HG03175 (cell line): ENCODE measurements around the gene MATN1.

ENCODE experiments used
- ATAC-seq: cut with Tn5 transposase; IDR thresholded peaks from one replicate; pipeline ENCODE4 v1.9.1; 2021; ENCODE audit warnings: mild to moderate bottlenecking, moderate library complexity; ENCODE audit not compliant: unreplicated experiment

MATN1 gene

DNA sequence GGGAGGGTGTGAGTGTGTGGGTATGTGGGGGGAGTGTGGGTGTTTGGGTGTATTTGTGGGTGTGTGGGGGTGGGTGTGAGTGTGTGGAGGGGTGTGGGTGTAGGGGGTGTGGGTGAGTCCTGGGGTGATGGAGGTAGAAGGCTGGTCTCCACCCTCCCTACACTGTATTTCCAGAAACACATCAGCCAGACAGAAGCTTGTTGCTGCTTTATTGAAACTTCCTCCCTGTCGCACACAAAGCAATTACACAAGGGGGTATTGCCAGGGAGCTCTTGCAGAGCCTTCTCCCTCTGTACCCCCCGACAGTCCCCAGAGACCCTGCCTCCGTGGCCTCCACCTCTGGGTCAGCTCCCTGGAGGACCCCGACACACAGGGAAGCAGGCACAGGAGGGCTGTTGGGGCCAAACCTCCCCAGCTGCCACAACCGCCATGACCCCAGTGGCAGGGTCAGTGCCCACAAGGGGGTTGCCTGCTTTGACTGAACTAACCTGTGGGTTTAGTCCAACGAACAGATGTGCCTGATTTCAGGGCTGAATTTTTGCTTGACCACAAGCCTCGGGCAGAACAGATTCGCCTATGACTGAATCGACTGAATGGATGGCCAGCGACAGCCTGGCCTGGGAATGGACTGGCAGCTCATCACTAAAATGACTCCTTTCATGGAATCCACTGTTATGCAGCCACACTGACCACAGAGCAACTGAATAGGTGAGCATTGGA lies 9.1 kb upstream of the MATN1 start:
- ATAC-seq: no peak

DNA sequence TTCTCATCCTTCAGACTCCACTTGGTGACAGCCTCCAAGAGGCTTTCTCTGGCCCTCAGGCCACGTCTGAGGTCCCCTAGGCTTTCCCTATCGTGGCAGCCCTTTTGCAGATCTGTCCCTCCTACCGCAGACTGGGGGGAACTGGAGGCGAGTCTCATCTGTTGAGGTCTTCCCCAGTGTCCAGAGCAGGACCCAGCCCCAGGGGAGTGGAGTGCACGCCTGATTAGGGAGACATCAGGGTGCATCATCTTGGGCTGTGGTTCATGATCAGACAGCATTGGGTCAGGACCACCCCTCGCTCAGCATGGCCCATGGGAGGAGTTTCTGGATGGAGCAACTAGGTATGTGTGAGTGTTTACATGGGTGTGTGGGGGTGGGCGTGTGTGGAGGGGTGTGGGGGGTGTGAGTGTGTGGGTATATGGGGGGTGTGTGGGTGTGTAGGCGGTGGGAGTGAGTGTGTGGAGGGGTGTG lies 8.5 kb upstream of the MATN1 start:
- no peak for ATAC-seq

DNA sequence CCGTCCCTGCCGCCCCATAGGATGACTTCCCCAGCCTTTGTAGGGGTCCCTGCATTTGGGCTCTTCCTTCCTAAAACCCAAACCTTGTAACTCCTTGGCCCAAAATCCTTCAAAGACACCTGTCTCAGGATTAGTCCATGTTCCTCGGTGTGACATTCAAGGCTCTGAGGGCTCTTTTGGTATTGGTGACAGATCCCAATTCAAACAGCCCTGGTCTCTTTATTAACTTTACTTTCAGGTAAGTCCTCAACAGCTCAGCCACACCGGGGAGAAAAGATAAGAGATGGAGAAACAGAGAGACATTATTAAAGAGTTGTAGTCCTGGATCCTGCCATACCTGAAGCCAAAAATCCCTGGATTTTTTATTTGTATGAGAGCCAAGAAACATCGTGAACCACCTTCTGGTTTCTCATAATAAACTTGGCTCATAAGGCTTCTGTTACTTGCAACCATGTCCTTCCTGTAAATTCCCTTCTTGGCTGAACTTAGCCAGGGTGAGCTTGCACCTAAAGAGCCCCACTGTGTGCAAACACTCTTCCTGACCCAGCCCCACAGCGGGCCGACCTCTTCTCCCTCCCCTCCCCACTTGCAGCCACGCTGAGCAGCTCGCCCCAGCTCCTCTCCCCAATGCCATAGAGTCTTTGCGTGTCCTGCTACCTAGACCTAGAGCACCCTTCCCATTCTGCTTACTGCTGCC lies 7.9 kb upstream of the MATN1 start:
- ATAC-seq: no peak

DNA sequence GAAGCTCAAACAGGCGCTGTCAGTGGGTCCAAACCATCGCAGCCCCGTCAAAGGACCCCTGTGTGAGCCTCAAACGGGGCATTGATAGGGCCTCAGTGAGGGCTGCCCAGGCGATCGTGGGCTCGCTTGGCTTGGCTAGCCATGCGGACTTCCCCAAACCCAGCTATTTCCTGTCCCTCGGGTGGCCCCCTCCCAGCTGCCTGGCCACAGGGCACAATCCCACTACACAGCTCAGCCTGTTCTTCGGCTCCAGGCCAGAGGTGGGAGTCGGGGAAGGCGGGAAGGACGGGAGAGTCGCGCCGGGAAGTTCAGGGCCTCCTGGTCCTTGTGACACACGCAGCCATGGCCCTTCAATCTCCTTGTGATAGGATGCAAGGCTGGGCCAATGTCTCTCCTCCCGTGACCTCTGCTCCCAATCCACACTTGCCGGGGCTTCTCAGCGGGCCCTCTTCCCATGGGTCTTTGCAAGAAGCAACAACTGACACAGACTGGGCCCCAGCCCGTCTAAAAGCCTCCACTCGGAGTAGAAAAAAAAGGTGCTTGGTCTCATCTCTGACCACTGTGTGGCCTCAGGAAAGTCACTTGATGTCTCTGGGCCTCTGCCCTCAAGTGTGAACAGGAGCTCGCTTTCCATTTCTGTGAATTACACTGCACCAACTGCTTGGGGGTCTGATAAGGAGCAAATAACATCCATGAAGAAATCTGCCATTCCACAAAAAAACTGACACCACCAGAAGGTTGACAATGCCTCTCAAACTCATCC lies 7.1 kb upstream of the MATN1 start:
- ATAC-seq: peak; percentile 63

DNA sequence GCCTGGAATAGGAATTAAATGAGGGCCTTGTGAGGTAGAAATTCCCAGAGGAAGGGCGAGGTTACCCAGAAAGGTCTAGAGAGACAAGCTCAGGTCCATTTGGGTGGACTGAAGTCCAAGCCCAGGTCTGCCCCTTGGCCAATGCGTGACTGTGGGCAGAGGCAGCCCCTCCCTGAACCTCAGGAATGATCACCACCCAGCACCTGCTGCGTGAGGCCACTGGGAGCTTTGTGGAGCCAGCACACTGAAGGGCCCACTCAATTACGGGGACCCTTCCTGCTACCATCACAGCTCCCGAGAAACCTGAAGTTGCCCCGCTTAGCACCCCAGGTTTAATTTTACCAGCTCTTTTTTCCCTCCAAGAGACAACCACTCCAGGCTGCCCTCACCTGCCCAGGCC lies 6.5 kb upstream of the MATN1 start:
- ATAC-seq: peak; percentile 1

DNA sequence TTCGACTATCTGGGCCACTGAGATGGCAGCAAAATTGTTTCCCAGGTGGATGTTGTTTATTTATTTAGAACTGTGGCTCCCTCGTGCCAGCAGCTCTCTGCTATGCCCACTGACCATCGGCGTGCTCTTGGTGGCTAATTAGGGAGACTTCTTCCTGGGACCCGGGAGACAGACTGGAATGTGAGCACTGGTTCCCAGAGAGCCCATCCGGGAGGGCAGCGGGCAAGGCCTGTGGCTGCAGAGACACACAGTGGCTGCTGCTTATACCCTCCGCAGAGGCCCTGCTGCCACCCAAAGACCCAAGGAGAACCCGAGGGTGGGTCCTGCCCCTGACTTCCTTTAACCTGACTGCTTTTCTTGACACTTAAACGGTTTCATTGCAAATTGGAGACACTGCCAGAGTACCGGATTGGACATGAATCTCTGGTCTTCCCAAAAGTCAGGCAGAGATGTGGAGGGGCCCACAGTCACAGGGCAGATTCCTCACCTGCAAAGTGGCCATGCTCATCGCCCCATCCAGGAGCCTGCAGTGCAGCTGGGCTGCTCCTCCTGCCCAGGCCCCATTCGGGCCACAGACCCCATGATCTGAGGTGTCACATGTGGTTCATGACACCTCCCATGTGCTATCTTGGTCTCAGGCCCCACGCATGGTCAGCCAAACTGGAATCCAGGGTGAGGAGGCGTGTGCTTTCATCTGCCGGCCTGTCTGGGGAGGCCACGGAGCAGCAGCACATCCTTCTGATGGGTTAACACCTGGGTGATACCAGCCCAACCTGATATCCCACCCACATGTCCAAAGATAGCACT lies 5.7 kb upstream of the MATN1 start:
- no peak for ATAC-seq

DNA sequence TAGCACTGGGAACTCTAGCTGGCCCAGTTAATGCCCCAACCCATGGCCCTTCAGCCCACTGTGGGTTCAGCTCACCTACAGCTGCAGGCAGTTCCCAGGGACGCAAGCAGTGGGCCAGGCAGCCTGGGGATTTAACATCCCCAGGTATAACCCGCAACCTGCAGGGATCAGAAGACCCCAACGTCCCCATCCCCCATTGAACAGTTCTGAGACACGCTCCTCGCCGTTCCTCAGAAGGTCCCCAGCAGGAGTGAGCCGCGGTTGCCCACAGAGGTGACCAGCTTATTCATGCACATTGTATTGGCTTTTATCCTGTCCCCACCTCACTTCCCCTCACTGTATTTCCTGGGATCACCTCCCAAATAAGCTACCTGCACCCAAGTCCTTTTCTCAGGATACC lies 5.0 kb upstream of the MATN1 start:
- ATAC-seq: no peak

DNA sequence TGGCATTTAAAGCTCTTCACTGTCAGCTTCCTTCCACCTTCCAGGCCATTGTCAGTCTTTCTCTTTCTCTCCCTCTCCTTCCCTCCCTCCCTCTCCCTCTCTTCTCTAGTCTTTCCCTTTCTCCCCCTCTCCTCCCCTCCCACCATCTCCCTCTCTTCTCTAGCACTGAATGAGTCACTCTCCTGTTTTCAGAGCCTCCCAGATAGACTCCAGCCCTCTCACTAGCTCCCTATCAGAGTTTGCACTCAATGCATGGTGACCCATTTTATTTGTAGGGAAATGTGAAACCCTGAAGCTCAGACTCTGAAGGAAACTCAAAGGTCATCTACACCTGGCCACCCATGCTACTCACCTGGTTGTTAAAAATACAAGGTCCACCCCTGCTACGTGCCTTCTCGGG lies 4.4 kb upstream of the MATN1 start:
- ATAC-seq: no peak

DNA sequence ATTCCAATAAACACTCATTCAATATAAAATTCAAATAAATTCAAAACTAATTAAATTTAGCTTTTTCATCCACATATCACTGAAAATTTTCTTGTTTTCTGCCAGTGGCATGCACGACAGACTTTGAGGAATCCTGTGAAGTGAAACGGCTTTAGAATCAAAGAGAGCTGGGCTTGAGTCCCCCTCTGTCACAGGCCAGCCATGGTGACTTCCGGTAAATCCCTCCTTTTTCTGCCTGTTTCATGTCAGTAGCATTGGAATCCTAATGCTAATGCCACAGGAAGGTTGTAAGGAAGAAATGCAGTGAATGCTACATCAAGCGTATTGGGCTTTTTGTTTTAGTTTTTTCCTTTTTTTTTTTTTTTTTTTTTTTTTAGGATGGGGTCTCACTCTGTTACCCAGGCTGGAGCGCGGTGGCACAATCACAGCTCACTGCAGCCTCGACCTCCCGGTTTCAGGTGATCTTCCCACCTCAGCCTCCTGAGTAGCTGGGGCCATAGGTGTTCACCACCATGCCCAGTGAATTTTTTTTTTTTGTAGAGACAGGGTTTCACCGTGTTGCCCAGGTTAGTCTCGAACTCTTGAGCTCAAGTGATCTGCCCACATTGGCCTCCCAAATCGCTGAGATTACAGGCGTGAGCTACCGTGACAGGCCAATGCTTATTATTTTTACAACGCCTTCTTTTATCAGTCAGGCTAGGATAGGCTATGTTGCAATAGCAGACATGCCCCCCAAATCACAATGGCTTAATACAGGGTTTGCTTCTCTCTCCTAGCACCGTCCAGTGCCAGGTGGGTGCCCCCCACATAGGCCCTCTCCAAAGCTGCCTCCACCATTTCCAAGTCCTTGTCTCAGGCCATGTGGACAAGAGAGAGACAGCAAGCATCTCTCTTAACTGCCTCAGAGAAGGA lies 3.6 kb upstream of the MATN1 start:
- ATAC-seq: no peak

DNA sequence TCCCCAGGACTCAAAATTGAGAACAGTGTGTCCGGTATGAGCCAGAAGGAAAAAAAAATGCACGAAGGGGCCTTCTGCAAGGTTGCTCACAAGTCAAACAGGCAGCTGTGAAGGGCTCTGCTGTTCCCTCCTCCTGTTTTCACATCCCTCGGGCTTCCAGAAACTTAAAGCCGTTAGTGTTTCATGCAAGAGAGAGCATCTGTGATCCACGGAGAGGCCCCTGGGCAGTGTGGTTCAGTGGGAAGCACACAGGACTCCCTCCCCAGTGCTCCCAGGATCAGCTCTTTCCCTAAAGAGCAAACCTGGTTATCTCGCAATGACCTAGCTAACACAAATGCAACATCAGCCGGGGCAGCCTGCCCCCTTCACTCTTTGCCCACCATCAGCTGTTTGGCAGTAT lies 2.9 kb upstream of the MATN1 start:
- ATAC-seq: no peak

DNA sequence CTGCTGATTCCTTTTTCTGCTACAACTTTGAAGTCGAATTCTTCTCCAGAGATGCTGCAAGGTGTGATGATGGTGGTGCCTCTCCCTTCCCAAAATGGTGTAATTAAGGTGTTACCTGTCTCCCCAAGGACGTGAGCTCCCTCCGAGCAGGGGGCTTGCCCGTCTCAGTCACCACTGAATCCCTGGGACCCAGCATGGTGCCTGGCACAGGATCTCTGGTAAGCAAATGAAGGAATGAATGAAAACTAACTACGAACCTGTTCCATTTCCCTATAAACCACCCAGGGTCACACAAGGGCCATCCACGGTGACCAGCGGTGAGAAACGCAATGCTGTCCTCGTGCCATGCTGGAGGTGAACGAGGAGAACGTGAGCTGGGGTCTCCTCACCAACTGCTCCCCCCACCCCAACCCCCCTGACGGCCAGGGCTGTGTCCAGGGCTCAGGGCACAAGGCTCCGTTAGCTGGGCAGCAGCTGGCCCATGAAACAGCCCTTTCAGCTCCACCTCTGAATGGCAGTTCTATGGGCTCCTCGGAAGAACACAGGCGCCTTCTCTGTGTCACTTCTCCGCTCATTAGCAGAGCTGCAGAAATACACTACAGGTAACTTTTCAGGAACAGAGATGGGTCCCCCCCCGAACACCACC lies 2.2 kb upstream of the MATN1 start:
- ATAC-seq: no peak

DNA sequence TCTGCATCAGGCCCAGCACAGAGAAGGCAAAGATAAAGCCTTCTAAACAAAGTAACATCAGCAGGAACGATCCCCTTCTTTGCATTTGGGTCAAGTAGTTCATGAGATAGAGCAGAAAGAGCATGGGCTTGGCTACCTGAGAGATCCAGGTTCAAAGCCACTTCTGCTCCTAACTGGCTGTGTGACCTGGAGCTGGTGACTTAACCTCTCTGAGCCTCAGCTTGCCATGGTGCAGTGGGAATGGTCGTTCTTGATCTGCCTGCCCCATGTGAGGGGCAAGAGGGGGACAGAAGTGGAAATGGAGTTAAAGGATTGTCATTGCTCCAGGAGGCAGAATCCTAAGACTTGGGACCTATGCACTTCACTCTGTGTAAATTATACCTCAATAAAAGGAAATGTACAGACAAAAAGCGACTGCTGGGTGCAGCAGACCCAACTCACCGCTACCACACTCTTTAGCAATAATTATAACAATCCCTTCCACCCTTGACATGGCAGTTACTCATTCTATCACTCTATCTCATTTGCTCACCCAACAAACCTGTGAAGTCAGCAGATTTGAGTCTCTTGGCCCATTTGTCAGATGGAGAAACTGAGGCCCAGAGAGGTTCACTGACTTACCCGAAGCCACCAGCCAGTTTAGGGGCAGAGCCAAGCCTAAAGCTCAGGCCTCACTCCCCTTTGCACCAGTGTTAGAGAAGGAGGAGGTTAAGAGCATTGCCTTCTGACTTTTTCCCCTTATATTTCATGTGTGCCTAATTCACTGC lies 1.5 kb upstream of the MATN1 start:
- no peak for ATAC-seq

DNA sequence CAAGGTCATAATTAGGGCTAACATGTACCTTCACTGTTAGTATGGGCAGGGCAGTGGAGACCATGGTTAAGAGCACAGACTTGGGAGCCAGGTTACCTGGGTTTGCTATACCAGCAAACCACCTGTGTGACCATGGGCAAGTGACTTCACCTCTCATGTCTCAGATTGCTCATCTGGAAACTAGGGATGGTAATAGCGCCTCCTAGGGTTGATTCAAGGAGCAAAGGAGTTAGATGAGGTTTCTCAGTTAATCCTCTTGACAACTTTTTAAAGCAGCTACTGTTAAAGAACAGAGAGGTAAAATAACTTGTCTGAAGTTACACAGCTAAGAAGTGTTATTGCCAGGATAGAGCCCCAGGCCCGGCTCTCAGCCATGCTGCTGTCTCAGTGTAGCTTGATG lies 790 bp upstream of the MATN1 start:
- ATAC-seq: no peak

DNA sequence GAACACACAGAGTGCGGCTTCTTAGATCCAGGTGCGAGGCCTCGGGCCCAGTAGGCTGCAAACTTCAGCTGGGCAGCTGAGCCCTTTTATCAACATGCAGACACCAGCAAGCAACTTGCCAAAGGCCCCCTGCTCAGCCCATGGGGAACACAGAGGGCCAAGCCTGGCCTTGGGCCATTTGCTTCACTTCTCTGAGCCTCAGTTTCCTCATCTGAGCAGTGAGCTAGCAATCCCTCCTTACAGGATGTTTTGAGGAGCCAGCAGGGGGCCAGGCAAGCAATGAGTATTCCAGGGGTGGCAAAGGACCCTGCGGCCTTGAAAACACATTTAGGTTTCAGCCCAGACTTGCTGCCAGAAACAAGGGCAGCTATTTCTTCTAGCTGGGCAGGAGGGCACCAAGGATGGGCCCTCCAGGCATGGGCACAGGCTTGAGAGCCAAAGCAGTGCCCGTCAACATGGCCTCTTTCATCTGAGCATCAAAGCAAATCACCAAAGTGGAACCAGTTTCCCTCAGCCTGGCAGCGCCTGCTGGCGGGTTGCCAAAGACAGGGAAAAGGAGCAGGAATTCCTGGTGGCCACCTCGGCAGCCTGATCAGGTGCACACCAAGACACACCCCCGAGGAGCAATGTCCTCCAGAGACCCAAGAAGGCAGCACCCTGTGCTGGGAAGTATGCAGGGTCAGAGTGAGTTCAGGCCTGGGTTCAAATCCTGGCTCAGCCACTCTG lies 1.4 kb downstream of the MATN1 start:
- ATAC-seq: no peak

DNA sequence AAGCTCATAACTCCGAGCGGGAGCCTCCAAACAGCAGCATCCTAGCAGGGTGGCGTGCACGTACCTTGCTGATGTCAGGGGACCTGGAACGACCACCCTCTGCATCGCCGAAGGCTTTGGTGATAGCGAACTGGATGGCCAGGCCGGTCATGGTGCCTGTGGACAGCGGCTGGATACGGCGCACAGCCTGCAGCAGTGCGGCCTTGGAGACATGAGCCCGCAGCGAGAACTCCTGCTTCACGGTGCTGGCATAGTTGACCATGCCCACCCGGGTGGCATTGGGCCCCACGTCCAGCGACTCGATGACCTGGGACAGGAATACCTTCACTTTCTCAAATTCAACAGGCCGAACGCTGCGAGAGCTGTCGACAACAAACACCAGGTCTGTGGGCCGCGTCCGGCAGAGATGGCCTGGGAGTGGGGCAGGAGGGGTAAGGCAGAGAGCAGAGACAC lies 2.0 kb downstream of the MATN1 start:
- no peak for ATAC-seq

DNA sequence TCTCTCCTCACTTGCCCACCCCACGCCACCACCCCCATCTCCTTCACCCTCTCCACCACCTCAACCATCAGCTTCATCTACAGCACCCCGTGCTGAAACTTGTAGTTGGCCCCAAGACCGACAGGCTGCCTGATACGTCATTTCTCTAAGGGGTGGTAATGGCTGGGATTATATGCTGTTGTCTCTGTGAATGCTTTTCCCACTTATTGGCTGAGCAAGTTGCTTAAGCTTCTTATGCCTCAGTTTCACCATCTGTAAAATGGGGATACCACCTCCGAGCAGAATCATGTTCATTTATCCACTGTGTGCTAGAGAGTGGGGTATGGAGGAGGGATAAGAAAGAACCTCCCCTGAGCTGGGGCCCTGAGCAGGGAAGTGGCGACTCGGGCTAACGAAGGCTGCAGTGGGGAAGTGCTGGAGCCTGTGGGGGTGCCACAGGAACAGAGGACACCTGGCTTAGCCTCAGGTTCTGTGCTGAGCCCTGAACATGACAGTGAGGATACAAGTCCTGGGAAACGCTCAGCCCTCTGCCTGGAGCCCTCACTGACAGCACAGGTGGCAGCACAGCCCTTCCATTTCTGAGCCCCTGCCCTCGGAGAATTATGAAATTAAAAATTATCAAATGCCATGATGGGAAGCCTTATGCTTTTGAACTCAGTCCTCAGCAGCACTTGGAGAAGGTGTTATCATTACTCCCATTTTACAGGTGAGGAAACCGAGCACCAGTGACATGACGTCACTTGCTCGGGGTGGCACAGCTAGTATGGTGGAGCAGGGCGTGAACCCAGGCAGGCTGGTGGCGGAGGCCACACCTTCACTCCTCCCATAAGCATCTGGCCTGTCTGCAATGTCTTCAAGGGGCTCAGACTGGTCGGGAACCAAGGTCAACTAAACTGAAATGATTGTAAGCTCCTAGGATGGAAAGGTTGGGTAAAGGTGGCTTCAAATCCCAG lies 2.8 kb downstream of the MATN1 start:
- no peak for ATAC-seq
